Measurements from ENCODE around the gene MAP2K3. TPM values are rescaled to one million over a fixed set of nuclear protein-coding genes. Genes with fewer than 3 reads are reported as not detected.
"Not testable (repeated sequence)": the region's sequence is repeated elsewhere in the genome, so short reads cannot be mapped to it uniquely, and the experiment has no call there.

Gene MAP2K3
- total and polyA plus RNA-seq, 2 of the 4 experiments (the other 2 are of a cell fraction): 23.5 to 82.2 TPM

- WGBS, 2 experiments (ENCODE audit: extremely low coverage in 2 of 2, insufficient read length in 1 of 2): 83% methylated on average over 2 of the region's 8 CpGs; no CpG with 5 or more reads in 1 of the 2 experiments
- intact Hi-C loops (cut with micrococcal nuclease); H3K4me2 ChIP-seq (ENCODE audit: low read depth, low read length); H3K14ac ChIP-seq (replicated peaks; ENCODE audit: low read depth, low read length); ATAC-seq (ENCODE audit: low read depth); H4K5ac ChIP-seq (ENCODE audit: low read depth, low read length); H3K27ac ChIP-seq (ENCODE audit: insufficient read depth, low read length); dilution Hi-C loops (cut with HindIII; ENCODE audit: low sequenced_read_pairs, unreplicated experiment); CTCF ChIA-PET; H2BK5ac ChIP-seq (ENCODE audit: low read depth, low read length, poor library complexity, severe bottlenecking); H2AFZ ChIP-seq (replicated peaks; ENCODE audit: low read length, poor library complexity); H3K9me1 ChIP-seq (ENCODE audit: insufficient read depth, low read length); H3K4me1 ChIP-seq (ENCODE audit: control insufficient read depth, insufficient read depth, low read length); H2AK9ac ChIP-seq (replicated peaks; ENCODE audit: low read depth, low read length, poor library complexity); H2BK120ac ChIP-seq (ENCODE audit: low read depth, low read length); H2AK5ac ChIP-seq (ENCODE audit: low read depth, low read length); POLR2A ChIA-PET (ENCODE audit: unreplicated experiment); H3K27me3 ChIP-seq (ENCODE audit: control insufficient read depth, insufficient read depth, low read length); H3K23ac ChIP-seq (ENCODE audit: low read depth, low read length); BruUV-seq (replicated peaks); H3K9ac ChIP-seq (ENCODE audit: low read depth, low read length); H3K18ac ChIP-seq (ENCODE audit: low read depth, low read length); H2BK20ac ChIP-seq (ENCODE audit: low read depth, low read length); H4K91ac ChIP-seq (ENCODE audit: insufficient read depth, low read depth, low read length); H3K4ac ChIP-seq (ENCODE audit: low read depth, low read length); H2BK15ac ChIP-seq (ENCODE audit: low read depth, low read length); H4K8ac ChIP-seq (ENCODE audit: low read depth in 2 of 2, low read length in 2 of 2); H3K4me3 ChIP-seq (ENCODE audit: insufficient read depth, low read depth, low read length); DNase-seq; H3K56ac ChIP-seq (ENCODE audit: extremely low read depth, insufficient read depth, low read length); H3K9me3 ChIP-seq (ENCODE audit: control insufficient read depth, insufficient read depth, low read length): not testable (repeated sequence)
- in situ Hi-C loops (cut with MboI; ENCODE audit: low sequenced_read_pairs): loop anchor here (25.0 kb wide), 1 partner anchor 481 kb away; no protein-coding TSS in a partner anchor
- H4K20me1 ChIP-seq (ENCODE audit: insufficient read depth, low read length): peaks cover 11% of the 10 kb centered on the region
- H3K79me1 ChIP-seq (ENCODE audit: low read depth in 1 of 2, low read length in 2 of 2): peaks cover 7 to 23% of the 10 kb centered on the region in 2 experiments; a peak in 2 of 4 replicates
- peaks cover 52% of the 10 kb centered on the region for H3K36me3 ChIP-seq (ENCODE audit: control insufficient read depth, insufficient read depth, low read length)
Observed at GRCh38 chr17:21306611-21307272, 22.2 kb downstream of the MAP2K3 start.

- not testable (repeated sequence) for H3K4me1 ChIP-seq (ENCODE audit: control insufficient read depth, insufficient read depth, low read length)
Observed at GRCh38 chr17:21307273-21307625, 22.7 kb downstream of the MAP2K3 start.

More at GRCh38 chr17:21307273-21307625, 22.7 kb downstream of the MAP2K3 start:
- peaks cover 48% of the 10 kb centered on the region for H3K36me3 ChIP-seq (ENCODE audit: control insufficient read depth, insufficient read depth, low read length)
- H3K27ac ChIP-seq (ENCODE audit: insufficient read depth, low read length); POLR2A ChIA-PET (ENCODE audit: unreplicated experiment); dilution Hi-C loops (cut with HindIII; ENCODE audit: low sequenced_read_pairs, unreplicated experiment); H2BK20ac ChIP-seq (ENCODE audit: low read depth, low read length); intact Hi-C loops (cut with micrococcal nuclease); H4K8ac ChIP-seq (ENCODE audit: low read depth in 2 of 2, low read length in 2 of 2); H4K91ac ChIP-seq (ENCODE audit: insufficient read depth, low read depth, low read length); H2BK15ac ChIP-seq (ENCODE audit: low read depth, low read length); BruUV-seq (replicated peaks); H3K9me1 ChIP-seq (ENCODE audit: insufficient read depth, low read length); H2AFZ ChIP-seq (replicated peaks; ENCODE audit: low read length, poor library complexity); H3K14ac ChIP-seq (replicated peaks; ENCODE audit: low read depth, low read length); H4K20me1 ChIP-seq (ENCODE audit: insufficient read depth, low read length); H3K9me3 ChIP-seq (ENCODE audit: control insufficient read depth, insufficient read depth, low read length); H3K4ac ChIP-seq (ENCODE audit: low read depth, low read length); H3K27me3 ChIP-seq (ENCODE audit: control insufficient read depth, insufficient read depth, low read length); H2BK120ac ChIP-seq (ENCODE audit: low read depth, low read length); H3K4me2 ChIP-seq (ENCODE audit: low read depth, low read length); H3K23ac ChIP-seq (ENCODE audit: low read depth, low read length); DNase-seq; H2BK5ac ChIP-seq (ENCODE audit: low read depth, low read length, poor library complexity, severe bottlenecking); H2AK9ac ChIP-seq (replicated peaks; ENCODE audit: low read depth, low read length, poor library complexity); H3K18ac ChIP-seq (ENCODE audit: low read depth, low read length); CTCF ChIA-PET; H3K9ac ChIP-seq (ENCODE audit: low read depth, low read length); H3K4me3 ChIP-seq (ENCODE audit: insufficient read depth, low read depth, low read length); ATAC-seq (ENCODE audit: low read depth); H3K56ac ChIP-seq (ENCODE audit: extremely low read depth, insufficient read depth, low read length); H4K5ac ChIP-seq (ENCODE audit: low read depth, low read length); H2AK5ac ChIP-seq (ENCODE audit: low read depth, low read length): not testable (repeated sequence)
- H3K79me1 ChIP-seq (ENCODE audit: low read depth in 1 of 2, low read length in 2 of 2): peaks cover 6 to 23% of the 10 kb centered on the region in 2 experiments; a peak in 2 of 4 replicates
- 50% methylated on average over 1 of the region's 5 CpGs; no CpG with 5 or more reads in 1 of the 2 experiments for WGBS, 2 experiments (ENCODE audit: extremely low coverage in 2 of 2, insufficient read length in 1 of 2)
- in situ Hi-C loops (cut with MboI; ENCODE audit: low sequenced_read_pairs): loop anchor here (25.0 kb wide), 1 partner anchor 480 kb away; no protein-coding TSS in a partner anchor
